GM18511 (cell line): ENCODE data around the gene BCKDK.
"Not testable (repeated sequence)": the region's sequence is repeated elsewhere in the genome, so short reads cannot be mapped to it uniquely, and the experiment has no call there.

Experiments used
- ATAC-seq: cut with Tn5 transposase; IDR thresholded peaks from one replicate; pipeline ENCODE4 v1.9.1; 2021; ENCODE audit warnings: mild to moderate bottlenecking, moderate library complexity; ENCODE audit not compliant: unreplicated experiment

The BCKDK gene

DNA sequence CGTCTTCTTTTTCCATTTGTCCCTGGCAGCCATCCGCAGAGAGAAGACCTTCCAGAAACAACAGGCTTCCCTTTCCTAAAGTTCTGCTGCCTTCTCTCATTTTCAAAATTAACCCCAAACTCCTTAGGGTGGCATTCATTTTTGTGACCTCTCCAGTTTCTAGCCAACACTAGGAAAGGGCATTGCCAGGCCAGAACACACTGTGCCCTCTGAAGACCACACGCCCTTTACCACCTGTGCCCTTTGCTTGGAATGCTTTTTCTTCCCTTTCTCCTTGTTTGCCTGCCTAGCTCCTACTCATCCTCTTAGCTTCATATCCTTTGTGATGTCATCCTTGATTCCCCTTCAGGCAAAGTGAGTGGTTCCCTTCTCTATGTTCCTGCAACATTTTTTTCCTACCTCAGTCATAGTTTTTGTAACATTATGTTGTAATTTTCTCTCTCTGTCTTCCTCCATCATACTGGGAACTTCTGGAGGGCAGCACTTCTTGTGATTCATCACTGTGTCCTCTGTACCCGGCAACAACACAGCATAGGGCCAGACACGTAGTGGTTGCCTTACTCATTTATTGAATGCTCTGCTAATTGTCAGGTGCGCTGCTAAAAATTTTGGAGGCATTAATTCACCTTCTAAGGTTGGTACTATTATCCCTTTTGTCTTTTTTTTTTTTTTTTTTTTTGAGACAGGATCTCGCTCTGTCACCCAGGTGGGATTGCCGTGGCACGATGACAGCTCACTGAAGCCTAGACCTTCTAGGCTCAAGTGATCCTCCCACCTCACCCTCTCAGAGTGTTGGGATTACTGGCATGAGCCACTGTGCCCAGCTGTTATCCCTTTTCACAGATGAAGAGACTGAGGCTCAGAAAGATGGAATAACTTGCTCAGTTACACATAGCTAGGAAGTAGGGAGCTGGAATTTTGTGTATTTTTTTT is 10.3 kb downstream of the BCKDK start:
- ATAC-seq, result no peak

DNA sequence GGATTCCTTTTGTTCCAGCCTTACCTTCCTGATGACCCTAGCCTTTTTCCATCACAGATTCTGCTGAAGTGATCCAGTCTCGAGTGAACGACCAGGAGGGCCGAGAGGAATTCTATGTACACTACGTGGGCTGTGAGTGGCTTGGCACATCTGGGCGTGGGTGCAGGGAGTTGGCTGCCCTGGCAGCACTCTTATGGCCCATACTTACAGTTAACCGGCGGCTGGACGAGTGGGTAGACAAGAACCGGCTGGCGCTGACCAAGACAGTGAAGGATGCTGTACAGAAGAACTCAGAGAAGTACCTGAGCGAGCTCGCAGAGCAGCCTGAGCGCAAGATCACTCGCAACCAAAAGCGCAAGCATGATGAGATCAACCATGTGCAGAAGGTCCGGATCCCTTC is 11.9 kb downstream of the BCKDK start:
- no peak for ATAC-seq

DNA sequence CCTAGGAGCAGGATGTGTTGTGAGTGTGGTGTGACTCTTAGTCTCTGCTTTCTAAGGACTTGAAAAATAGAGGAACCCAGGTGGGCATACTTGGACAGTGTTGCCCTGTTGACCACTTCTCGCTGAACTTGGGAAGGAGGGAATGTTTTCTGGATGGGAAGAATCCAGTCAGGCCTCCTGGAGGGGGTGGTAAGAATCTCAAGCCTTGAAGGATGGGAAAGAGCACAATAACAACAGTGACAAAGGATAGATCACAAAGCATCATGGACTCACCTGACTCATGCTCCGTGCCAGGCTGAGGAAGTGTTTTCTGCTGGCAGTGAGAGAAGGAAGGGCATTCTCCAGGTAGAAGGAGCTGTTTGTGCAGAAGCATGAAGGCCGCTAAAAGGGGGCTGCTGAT is 17.7 kb downstream of the BCKDK start:
- ATAC-seq, result no peak

DNA sequence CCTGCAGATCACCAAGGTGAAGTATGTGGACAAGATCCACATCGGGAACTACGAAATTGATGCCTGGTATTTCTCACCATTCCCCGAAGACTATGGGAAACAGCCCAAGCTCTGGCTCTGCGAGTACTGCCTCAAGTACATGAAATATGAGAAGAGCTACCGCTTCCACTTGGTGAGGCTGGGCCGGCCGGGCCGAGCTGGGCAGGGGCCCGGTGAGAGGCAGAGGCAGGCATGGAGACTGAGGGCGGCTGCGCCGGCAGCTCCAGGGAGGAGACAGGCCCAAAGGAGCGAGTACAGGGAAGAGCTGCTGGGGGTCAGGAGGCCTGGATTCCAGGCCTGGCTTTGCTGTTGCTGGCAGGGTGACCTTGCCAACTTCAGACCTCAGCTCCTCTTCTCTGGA is 19.0 kb downstream of the BCKDK start:
- ATAC-seq, result no peak

DNA sequence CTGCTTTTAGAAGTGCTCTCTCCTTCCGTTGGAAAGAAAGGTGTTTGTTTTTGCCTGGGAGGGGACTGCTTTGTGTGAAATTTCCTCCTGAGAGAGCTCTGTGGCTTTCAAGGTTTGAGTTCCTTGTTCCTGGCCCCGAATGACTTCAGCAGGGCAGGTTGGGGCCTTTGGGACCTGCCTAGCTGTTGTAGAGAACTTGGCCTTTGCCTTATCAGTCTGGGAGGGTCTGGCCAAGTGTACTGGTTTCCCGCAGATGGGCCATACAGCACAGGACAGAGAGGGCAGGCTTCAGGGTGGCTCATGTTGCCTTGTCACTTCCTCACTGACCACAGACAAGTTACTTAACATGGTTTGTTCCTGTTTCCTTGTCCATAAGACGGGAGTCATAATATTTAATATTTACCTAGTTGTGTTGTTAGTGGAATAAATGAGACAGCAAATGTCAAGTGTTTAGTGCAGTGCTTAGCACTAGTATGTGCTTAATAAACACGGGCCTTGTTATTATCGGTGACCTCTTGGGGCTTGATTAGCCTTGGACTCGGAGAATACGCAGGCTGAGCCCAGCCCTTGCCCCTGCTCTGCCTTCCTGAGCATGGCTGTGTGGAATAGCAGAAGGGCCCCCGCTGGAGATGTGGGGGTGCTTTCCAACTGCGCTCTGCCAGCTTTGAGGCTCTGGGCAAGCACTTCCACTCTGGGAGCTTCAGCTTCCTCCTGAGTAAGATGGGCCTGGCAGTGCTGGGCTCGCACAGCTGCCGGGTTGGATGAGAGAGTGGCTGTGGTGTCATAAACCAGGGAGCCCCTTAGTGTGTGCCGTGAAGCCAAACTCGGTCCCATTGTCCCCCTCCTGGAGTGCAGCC is 20.8 kb downstream of the BCKDK start:
- no peak for ATAC-seq

DNA sequence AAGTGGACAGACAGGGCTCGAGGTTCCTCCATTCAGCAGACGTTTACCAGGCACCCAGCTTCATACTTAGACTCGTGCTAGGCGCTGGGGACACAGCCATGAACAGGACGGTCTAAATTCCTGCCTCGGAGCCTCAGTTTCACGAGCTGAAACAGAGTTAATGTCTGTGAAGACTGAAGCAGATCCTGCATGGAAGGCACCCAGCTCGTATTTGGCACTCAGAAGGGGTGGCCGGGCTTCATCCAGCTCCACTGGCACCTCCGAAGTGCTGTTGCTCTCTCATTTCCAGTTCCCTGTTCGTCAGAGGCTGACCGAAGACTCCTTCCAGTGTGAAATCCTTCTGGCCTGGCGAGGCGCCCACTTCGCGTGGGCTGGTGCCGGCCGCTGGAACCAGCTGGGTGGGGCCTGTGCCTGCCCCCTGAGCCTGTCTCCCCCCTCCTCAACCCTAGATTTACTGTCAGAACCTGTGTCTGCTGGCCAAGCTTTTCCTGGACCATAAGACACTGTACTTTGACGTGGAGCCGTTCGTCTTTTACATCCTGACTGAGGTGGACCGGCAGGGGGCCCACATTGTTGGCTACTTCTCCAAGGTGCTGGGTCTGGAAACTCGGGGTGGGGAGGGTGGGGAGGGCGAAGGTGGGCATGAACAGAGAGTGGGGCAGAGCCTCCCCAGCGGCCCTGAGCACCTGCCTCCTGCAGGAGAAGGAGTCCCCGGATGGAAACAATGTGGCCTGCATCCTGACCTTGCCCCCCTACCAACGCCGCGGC is 21.6 kb downstream of the BCKDK start:
- no peak for ATAC-seq

DNA sequence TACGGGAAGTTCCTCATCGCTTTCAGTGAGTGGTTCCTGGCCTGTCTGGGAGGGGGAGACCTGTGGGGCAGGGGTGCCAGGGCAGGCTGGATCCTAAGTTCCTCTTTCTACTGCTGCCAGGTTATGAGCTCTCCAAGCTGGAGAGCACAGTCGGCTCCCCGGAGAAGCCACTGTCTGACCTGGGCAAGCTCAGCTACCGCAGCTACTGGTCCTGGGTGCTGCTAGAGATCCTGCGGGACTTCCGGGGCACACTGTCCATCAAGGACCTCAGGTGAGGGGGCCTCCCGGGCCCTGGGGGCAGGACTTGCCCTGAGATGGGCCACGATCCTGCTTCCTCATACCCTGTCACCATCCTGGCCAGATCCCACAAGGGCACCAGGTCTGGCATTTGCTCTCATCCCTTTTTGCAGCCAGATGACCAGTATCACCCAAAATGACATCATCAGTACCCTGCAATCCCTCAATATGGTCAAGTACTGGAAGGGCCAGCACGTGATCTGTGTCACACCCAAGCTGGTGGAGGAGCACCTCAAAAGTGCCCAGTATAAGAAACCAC is 22.2 kb downstream of the BCKDK start:
- ATAC-seq, result no peak

DNA sequence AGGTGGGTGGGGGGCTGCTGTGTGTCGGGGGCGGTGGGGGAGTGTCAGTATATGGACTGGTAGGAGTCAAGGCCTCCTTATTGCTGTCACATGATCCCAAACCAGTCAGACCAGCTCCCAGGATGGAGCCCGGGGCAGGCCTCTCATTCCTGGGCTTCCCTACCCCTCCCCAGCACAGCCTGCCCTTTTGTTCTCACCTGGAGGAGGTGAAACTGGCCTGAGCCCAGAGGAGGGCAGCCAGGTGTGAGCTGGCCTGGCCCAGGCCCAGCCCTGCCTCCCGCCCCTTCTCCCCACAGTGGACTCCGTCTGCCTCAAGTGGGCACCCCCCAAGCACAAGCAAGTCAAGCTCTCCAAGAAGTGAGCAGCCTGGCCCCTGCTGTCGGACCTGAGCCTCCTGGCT is 22.7 kb downstream of the BCKDK start:
- ATAC-seq, result no peak

DNA sequence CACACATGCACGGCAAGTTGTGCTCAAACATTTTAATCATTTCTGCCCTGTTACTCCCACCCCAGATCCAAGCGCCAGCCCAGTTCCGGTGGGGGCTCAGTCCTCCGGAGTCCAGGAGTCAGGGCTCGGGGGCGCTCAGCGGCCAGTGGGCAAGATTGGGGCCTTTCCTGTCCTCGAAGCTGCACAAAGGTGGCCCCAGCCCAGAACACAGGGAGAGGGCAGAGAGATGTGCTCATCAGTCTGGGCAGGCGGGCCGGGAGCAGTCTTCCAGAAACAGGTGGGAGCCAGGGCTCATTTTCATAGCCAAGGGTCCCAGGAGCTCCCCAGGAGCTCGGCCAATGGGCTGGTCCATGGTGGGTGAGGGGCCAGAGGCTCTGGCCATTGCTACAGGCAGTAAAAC is 23.2 kb downstream of the BCKDK start:
- ATAC-seq, result no peak

DNA sequence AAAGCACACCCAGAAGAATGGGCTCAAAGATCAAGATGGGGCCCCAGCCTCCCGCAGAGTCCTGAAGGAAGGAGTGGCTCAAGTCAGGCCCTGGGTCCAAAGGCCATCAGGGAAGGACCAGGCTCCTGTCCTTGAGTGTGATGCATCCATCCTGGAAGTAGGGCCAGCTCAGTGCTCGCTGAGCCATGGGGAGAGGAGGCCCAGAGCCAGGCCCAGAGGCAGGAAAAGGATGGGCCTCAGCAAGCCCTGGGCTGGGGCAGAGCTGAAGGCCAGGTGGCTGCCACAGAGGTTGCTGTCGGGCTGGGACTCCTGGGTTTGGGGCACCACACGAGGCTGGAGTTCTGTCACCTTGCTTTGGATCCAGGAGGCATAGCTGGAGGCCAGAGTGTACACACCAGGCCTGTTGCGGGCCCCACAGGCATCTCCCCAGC is 23.7 kb downstream of the BCKDK start:
- ATAC-seq, result no peak

DNA sequence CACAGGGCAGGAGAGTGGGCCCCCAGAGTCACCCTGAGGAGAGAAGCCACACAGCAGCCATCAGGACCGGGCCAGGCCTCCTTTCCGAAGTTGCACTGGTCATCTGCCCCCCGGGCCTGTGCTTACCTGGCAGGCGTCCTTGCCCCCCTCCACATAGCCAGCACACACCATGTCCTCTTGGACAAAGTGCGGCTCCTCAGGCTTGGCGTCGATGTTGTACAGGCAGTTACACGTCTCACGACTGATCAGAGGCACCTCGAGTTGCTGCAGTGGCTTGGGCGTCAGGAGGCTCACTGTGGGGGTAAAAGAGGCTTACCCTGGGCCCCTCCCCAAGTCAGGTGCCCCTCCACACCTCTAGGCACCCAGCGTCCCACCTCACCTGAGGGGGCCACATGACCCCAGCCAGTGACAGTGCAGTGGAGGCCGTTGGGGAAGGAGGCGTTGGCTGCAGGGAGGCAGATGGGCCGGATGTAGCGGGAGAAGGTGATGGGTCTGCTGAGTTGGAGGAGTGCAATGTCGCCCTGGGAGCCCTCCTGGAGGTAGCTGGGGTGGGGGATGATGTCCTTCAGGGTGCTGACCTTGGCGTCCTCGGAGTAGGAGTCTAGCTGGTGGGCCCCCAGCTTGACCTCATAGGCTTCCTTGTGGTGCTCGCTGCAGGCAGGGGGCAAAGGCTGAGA is 24.3 kb downstream of the BCKDK start:
- ATAC-seq, result no peak

DNA sequence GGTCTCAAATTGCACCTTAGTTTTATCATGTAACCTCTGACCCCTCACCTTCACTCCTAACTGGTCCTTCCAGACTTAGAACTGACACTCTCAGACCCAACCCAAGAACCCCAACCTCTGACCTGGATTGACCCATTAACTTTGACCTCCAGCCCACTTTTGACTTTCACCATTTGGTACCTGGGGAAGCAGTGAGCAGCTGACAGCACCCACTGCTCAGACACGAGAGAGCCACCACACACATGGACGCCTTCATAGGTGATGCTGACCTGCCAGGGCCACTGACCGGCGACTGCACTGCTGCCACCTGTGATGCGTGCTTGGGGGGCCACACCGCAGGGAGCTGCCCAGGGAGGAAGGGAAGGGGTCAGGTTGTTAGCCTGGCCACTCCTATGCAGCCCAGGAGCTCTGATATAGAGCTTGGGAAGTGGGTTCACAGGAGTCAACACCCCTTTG is 24.9 kb downstream of the BCKDK start:
- no peak for ATAC-seq

DNA sequence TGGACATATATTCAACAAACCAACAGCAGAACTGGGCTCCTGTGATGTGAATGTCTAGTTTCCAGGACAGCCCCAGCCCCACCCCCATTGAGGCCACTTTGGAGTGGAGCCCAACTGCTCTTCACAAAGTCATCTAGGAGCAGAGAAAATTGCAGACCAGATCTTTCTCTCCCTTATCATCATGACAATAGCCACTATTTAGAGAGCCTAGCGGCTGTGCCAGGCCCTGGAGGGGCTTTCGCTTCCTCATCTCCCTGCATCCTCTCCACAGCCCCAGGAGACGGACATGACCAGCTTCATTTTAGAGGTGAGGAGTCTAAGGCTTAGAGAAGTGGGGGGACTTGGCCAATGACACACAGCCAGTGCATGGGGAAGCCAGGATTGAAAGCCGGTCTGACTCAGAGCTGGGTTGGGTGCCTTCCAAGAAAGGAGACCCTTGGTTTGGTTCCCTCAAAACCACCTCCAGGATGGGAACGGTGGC is 25.9 kb downstream of the BCKDK start:
- ATAC-seq, result no peak

DNA sequence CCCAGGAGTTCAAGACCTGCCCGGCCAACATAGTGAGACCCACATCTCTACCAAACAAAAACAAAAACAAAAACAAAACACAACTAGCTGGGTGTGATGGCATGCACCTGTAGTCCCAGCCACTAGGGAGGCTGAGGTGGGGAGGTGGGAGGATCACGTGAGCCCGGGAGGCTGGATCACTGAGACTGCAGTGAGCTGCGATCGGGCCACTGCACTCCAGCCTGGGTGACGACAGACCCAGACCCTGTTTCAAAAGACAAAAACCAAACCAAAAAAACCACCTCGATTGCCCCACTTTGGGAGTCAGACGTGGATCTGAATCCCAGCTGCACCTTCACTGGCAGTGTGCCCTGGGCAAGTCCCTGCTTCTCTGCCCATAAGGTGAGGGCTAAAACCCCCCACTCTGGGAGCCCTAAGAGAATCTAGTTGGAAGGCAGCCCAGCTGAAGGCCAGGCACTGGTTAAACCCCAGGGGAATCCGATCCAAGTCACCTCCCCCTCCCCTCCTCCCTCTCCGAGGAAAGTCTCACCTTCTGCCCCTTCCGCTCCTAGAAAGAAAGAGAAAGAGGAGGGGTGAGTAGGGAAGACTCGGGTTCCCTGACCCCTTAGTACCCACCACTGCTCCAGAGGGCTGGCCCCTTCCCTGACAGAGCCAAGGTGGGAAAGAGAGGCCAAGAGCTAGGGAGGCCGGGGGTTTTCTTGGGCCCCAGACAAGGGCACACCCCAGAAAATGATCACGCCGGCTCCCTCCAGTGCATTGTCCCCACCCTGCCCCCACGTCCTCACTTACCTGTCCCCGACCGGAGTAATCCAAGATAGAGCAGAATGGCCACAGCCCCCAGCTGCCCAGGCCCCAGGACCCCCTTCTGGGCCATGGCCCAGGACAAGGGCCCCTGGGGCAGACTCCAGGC is 26.7 kb downstream of the BCKDK start:
- ATAC-seq, result no peak

DNA sequence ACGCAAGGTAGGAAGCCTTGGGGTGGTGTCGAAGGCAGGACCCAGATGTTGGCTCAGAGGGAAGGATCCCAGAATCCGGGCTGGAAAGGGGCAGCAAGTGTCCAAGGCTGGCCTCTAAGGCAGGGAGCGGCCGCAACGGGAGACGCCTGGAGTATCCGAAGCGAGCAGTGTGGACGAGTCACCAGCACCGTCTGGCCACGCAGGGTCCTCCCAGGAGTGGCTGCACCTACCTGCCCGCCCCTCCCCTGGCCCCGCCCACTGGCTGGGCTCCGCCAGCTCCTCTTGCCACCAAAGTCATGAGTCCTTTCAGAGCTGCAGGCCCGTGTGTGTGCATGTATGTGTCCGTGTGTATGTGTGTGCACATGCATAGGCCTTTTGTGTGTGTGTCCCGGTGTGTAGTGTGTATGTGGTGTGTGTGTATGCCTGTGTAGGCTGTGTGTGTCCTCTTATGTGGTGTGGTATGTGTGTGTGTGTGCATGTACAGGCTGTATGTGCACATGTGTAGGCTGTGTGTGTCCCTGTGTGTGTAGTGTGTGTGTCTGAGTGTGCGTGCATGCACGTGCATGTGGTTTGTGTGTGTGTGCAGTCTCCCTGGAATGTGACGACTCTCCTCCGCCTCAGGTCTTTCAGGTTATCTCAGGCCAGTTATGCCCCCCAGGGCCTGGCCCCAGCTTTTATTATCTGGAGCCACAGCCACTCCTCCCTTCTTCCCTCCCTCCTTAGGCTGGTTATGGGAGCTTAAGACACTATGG is 27.5 kb downstream of the BCKDK start, which contains the start of gene PRSS8:
PRSS8 (minus strand) TSS at position 193 of the 752 bp plus-strand sequence. CDS start 229 bp downstream, outside the sequence.
- ATAC-seq, result no peak

DNA sequence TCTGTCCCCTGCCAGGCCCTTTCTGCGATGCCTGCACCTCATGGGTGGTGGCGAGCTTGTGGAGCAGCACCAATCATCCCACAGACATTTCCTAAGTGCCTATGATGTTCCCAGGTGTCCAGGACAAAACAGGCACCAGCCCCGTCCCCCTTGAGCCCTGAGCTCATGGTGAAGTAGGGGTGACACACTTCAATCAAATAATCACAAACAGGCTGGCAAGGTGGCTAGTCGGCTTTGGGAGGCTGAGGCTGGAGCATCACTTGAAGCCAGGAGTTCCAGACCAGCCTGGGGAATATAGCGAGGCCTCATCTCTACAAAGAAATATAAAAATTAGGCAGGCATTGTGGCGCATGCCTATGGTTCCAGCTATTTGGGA is 28.1 kb downstream of the BCKDK start:
- no peak for ATAC-seq

DNA sequence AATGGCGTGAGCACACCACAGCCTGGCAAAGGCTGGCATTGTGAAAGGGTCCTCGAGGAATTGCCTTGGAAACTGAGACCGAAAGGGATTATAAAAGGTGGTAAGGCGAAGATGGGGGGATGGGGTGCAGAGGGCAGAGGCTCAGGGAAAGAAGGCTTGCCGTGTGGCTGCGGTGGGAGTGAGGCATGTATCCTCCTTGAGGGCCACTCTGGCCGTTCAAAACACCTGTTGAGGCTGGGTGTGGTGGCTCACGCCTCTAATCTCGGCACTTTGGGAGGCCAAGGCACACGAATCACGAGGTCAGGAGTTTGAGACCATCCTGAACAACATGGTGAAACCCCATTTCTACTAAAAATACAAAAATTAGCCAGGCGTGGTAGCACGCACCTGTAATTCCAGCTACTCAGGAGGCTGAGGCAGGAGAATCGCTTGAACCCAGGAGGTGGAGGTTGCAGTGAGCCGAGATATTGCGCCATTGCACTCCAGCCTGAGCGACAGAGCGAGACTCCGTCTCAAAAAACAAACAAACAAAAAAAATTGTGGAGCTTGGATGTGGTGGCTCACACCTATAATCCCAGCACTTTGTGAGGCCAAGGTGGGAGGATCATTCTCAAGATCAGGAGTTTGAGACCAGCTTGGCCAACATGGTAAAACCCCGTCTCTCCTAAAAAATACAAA is 28.8 kb downstream of the BCKDK start:
- ATAC-seq, result not testable (repeated sequence)
